Measurements from ENCODE around the gene GABARAP.

DNA sequence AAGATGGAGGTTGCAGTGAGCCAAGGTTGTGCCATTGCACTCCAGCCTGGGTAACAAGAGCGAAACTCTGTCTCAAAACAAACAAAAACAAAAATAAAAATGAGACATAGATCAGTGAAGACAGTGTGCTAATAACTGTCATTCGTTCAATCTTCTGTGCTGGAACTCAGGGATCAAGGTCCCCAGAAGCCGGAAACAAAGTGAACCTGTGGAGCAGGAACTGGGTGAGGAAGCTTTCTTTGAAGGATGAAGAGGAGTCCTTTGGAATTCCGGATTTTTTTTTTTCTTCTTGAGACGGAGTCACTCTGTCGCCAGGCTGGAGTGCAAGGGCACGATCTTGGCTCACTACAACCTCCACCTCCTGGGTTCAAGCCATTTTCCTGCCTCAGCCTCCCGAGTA lies 37.2 kb upstream of the GABARAP start:
- TF ChIP-seq, protein P1, sequence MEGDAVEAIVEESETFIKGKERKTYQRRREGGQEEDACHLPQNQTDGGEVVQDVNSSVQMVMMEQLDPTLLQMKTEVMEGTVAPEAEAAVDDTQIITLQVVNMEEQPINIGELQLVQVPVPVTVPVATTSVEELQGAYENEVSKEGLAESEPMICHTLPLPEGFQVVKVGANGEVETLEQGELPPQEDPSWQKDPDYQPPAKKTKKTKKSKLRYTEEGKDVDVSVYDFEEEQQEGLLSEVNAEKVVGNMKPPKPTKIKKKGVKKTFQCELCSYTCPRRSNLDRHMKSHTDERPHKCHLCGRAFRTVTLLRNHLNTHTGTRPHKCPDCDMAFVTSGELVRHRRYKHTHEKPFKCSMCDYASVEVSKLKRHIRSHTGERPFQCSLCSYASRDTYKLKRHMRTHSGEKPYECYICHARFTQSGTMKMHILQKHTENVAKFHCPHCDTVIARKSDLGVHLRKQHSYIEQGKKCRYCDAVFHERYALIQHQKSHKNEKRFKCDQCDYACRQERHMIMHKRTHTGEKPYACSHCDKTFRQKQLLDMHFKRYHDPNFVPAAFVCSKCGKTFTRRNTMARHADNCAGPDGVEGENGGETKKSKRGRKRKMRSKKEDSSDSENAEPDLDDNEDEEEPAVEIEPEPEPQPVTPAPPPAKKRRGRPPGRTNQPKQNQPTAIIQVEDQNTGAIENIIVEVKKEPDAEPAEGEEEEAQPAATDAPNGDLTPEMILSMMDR (IDR thresholded peaks at IDR 0.05) = no peak
- no peak for TF ChIP-seq POLR2A (IDR thresholded peaks at IDR 0.05)
